Peyer's patch (tissue), 4 donors: ENCODE results near the gene GGT7. TPM values are rescaled to one million over a fixed set of nuclear protein-coding genes. Genes with fewer than 3 reads are reported as not detected.

ENCODE experiments used
- DNase-seq, 3 donors: peaks; one replicate each; pipeline ENCODE4 v3.0.0-alpha.2; 2017 to 2019
- H3K27ac ChIP-seq, 4 donors: fragments of 200-600 bp; sonication (generic); one replicate each; pipeline ENCODE4 v1.5.1; 2016 to 2019
- H3K27me3 ChIP-seq, 2 donors: fragments of 200-600 bp; sonication (generic); one replicate each; pipeline ENCODE4 v1.5.1; 2019
- H3K36me3 ChIP-seq, 3 donors: fragments of 200-600 bp; sonication (generic); one replicate each; pipeline ENCODE4 v1.5.1; 2016 to 2019
- H3K4me1 ChIP-seq, 4 donors: fragments of 200-600 bp; sonication (generic); one replicate each; pipeline ENCODE4 v1.5.1; 2016 to 2019
- H3K4me3 ChIP-seq, 4 donors: fragments of 200-600 bp; sonication (generic); 1 replicate in 3 of 4; 2 replicates in 1 of 4; pipeline ENCODE4 v1.5.1; 2016 to 2019; ENCODE audit warnings: mild to moderate bottlenecking in 1 of 4
- H3K9me3 ChIP-seq, 4 donors: fragments of 200-600 bp; sonication (generic); one replicate each; pipeline ENCODE4 v1.5.1; 2016 to 2019; ENCODE audit warnings: mild to moderate bottlenecking in 1 of 4
- POLR2A ChIP-seq, 2 donors: fragments of 450-650 bp; IDR thresholded peaks; one replicate each; pipeline ENCODE4 v1.5.1; 2017; ENCODE audit warnings: antibody characterized with exemption in 2 of 2, mild to moderate bottlenecking in 2 of 2, moderate library complexity in 2 of 2
- total RNA-seq, 4 donors: library from RNA; depleted of rRNA; stranded (reverse); fragments of >200 nt; gene quantifications; one replicate each; pipeline ENCODE4 v1.1.0, GENCODE V29; 2016
- TF ChIP-seq, protein P1 (sequence below), 6 experiments: fragments of 450-650 bp in 4 of 6; fragments of 200-600 bp in 2 of 6; sonication (generic) in 1 of 6; IDR thresholded peaks; one replicate each; pipeline ENCODE4 v1.5.1; 2017 to 2019; ENCODE audit warnings: antibody characterized with exemption in 6 of 6, mild to moderate bottlenecking in 3 of 6, moderate library complexity in 1 of 6

GGT7 gene
- total RNA-seq, 4 donors from 2014 or later: 22.3 to 40.6 (median 31.8) TPM

DNA sequence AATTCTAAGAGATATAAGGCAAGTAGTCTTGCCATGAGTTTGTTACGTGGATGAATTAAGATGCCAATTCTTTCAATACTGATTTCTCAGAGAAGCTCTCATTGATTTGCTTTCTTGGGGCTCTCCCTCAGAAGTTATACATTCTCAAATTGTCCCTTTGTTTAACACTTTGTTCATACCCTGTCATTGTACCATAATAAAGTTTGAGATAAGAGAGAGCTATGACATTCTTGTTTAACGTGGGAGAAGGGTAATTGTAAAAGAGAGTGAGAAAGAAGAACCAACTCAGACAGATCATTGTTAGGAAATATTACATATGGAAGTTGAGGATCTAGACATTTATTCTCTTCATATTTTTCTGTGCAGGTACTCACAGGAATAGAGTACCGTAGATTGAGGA lies 22.8 kb upstream of the GGT7 start:
- no peaks in the 10 kb centered on the region for H3K9me3 ChIP-seq
- no peak for DNase-seq

DNA sequence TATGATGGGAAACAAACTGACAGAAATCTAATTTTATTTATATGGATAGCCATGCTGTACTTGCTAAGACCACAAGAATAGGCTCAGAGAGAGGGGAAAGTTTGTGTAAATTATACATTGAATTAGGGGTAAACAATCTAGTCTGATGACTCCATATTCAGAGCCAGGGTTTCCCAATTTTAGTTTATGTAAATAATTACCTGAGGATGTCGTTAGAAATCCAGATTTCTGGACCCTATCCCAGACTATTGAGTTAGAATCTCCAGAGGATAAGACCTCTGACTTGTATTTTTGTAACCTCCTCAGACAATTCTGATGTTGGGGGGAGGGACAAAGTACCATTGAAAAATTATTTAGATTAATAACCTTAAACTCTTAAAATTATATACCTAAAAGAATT lies 22.1 kb upstream of the GGT7 start:
- no peak overlapping the region for H3K4me3 ChIP-seq
- TF ChIP-seq POLR2A (IDR thresholded peaks at IDR 0.05): no peak
- TF ChIP-seq, protein P1, sequence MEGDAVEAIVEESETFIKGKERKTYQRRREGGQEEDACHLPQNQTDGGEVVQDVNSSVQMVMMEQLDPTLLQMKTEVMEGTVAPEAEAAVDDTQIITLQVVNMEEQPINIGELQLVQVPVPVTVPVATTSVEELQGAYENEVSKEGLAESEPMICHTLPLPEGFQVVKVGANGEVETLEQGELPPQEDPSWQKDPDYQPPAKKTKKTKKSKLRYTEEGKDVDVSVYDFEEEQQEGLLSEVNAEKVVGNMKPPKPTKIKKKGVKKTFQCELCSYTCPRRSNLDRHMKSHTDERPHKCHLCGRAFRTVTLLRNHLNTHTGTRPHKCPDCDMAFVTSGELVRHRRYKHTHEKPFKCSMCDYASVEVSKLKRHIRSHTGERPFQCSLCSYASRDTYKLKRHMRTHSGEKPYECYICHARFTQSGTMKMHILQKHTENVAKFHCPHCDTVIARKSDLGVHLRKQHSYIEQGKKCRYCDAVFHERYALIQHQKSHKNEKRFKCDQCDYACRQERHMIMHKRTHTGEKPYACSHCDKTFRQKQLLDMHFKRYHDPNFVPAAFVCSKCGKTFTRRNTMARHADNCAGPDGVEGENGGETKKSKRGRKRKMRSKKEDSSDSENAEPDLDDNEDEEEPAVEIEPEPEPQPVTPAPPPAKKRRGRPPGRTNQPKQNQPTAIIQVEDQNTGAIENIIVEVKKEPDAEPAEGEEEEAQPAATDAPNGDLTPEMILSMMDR (IDR thresholded peaks at IDR 0.05): no peak
- peaks cover 0 to 35% (median 0%) of the 10 kb centered on the region in 4 donors for H3K4me1 ChIP-seq
- peaks cover 0 to 16% (median 0%) of the 10 kb centered on the region in 3 donors for H3K36me3 ChIP-seq
- no peak for DNase-seq
- no peaks in the 10 kb centered on the region for H3K9me3 ChIP-seq
- no peak overlapping the region for H3K27ac ChIP-seq
- H3K27me3 ChIP-seq: no peaks in the 10 kb centered on the region

More for the DNA sequence above, 22.8 kb upstream of the GGT7 start:
- TF ChIP-seq, protein P1 (IDR thresholded peaks at IDR 0.05): no peak
- no peak for TF ChIP-seq POLR2A (IDR thresholded peaks at IDR 0.05)
- H3K27ac ChIP-seq: no peak overlapping the region
- peaks cover 0 to 15% (median 0%) of the 10 kb centered on the region in 3 donors for H3K36me3 ChIP-seq
- H3K27me3 ChIP-seq: no peaks in the 10 kb centered on the region
- peaks cover 0 to 35% (median 0%) of the 10 kb centered on the region in 4 donors for H3K4me1 ChIP-seq
- H3K4me3 ChIP-seq: no peak overlapping the region

DNA sequence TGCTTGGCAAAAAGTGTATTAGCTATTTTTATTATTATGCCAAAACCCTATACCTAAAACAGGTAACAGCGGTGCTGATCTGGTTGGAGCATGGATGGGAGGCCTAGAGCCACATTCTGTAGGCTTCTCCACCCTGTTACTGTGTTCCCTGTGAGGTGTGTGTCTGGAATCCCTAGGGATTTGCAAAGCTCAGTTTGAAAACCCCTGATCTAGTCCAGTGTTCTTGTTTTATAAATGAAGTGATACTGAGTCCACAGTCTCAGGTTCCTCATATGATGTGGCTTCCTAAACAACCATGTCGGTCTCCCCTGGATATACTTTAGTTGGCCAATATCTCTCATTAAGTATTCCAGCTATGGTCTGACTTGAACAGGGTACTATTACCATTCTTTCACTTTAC lies 20.0 kb upstream of the GGT7 start:
- H3K4me1 ChIP-seq: peaks cover 0 to 39% (median 0%) of the 10 kb centered on the region in 4 donors
- no peak for TF ChIP-seq POLR2A (IDR thresholded peaks at IDR 0.05)
- TF ChIP-seq, protein P1 (IDR thresholded peaks at IDR 0.05): no peak
- H3K36me3 ChIP-seq: peaks cover 0 to 18% (median 0%) of the 10 kb centered on the region in 3 donors
- H3K27ac ChIP-seq: no peak overlapping the region
- H3K9me3 ChIP-seq: no peaks in the 10 kb centered on the region
- no peak overlapping the region for H3K4me3 ChIP-seq
- DNase-seq: no peak
- no peaks in the 10 kb centered on the region for H3K27me3 ChIP-seq

DNA sequence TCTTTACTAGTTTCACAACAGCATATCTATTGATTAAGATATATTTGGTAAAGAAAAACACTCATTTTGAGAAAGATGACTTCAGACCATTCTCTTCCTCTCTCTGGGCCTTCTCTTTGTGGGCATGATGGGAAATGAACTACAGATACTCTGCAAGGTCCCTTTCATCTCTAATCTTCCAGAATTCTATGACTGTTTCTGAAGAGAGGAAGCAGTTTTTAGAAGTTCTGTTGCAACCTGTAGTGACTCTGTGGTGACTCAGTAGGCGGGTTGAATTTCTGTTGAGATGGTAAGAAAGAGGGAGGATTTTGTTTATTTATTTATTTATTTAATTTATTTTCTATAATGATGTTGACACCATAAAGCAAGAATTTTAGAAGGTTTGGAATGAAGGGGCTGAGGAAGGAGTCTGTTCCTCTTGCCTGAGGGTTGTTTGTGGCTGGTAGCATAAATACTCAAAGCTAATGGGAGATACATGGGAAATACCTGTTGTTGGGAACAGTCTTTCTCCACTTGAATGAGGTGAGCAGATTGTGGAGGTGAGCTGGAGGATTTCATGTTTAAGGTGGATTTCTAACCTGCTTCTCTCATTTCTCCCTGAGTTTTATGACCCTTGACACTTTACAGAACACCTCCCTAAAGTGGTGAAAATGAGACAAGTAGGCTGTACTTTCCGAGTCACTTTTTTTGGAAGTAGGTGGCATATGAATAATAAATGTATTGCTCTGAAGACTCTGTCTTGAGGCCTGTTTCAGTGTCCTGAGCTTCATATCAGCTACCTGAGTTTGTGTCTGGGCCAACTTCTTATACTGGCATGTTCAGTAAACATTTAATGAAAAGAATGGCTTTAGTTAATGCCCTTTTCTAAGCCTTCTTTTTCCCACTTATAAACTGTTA lies 18.8 kb upstream of the GGT7 start:
- TF ChIP-seq, protein P1 (IDR thresholded peaks at IDR 0.05): no peak
- no peak for TF ChIP-seq POLR2A (IDR thresholded peaks at IDR 0.05)
- peaks cover 0 to 11% (median 0%) of the 10 kb centered on the region in 3 donors for H3K36me3 ChIP-seq
- no peak overlapping the region for H3K4me3 ChIP-seq
- no peaks in the 10 kb centered on the region for H3K27me3 ChIP-seq
- no peaks in the 10 kb centered on the region for H3K9me3 ChIP-seq
- H3K27ac ChIP-seq: no peak overlapping the region
- DNase-seq: no peak
- peaks cover 0 to 35% (median 0%) of the 10 kb centered on the region in 4 donors for H3K4me1 ChIP-seq

DNA sequence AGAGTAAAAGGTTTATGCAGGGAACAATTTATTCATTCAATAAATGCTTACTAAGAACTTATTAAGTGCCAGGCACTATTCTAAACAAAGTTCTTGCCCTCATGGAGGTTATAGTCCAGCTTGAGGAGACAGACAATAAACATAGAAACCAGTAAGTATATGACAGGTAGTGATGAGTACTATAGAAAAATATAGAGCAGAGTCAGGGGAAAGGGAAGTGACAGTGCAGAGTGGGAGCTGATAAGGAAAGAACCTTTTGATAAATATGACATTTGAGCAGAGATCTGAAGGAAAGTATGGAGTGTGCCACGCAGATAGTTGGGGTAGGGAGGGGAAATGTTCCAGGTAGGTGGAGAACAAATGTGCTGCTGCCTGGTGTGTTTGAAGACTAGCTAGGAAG lies 15.8 kb upstream of the GGT7 start:
- H3K4me3 ChIP-seq: no peak overlapping the region
- DNase-seq: no peak
- H3K27ac ChIP-seq: no peak overlapping the region
- TF ChIP-seq, protein P1 (IDR thresholded peaks at IDR 0.05): no peak
- TF ChIP-seq POLR2A (IDR thresholded peaks at IDR 0.05): no peak
- H3K9me3 ChIP-seq: no peaks in the 10 kb centered on the region
- H3K36me3 ChIP-seq: peaks cover 0 to 41% (median 2%) of the 10 kb centered on the region in 3 donors
- H3K4me1 ChIP-seq: peaks cover 0 to 19% (median 0%) of the 10 kb centered on the region in 4 donors
- H3K27me3 ChIP-seq: no peaks in the 10 kb centered on the region
